ENCODE measurements around the gene ARHGEF7.
"Not testable (repeated sequence)": the region's sequence is repeated elsewhere in the genome, so short reads cannot be mapped to it uniquely, and the experiment has no call there.

Gene ARHGEF7

DNA sequence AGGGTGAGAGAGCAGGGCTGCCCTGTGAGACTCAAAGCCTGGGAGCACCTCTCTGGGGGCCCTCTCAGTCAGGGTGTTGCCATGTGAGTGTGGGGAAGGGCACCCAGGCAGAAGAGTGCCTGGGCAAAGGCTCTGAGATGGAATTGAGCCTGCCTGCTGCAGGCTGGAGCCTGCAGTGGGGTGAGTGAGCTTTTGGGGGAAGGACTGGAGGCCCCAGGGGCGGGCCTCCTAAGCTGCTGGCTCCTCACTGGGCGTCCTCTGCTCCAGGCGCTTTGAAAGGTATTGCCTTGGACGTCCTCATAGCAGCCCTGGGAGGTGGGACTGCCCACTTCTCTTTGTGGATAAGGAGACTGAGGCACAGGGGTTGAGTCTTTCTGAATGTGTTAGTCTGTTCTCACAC is 60.3 kb downstream of the ARHGEF7 start:
- DNase-seq: no peak

DNA sequence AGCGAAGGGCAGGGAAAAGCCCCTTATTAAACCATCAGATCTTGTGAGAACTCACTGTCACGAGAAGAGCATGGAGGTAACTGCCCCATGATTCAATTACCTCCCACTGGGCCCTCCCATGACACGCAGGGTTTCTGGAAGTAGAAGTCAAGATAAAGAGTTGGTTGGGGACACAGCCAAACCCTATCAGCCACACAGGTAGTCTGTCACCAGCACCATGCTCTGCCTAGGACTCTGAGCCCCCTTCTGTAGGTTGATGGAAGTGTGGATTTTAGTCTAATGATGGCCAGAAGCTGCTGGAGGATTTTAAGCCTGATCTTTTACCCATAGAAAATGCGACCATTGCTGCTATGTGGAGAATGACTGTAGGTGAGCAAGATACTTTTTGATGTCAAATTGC is 60.8 kb downstream of the ARHGEF7 start:
- DNase-seq: no peak

GRCh38 chr13:111176421-111176820 is 61.3 kb downstream of the ARHGEF7 start:
- no peak for DNase-seq

GRCh38 chr13:111177081-111177711 is 62.1 kb downstream of the ARHGEF7 start:
- DNase-seq: peak; percentile 30 to 74 (median 60)

- DNase-seq: no peak
These were observed 62.8 kb downstream of the ARHGEF7 start for GRCh38 chr13:111177921-111178320.

DNA sequence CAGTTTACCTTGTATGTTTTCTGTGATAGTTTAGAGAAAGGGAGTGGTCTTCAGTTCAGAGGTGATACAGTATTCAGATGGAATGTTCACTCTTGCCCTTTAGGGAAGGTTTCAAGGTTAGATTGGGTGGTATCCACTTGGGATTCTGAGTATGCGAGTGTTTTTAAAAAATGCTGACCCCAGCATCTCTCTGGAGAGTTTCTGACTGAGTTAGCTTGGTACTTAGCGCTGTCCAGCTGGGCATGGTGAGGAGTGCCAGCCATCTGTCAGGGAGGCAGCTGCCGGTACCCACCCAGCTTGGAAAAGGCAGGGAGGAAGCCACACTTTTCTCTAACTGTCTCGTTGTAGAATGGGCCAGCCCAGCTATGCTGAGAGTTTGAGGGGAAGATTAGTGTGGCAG is 63.3 kb downstream of the ARHGEF7 start:
- DNase-seq: no peak

DNA sequence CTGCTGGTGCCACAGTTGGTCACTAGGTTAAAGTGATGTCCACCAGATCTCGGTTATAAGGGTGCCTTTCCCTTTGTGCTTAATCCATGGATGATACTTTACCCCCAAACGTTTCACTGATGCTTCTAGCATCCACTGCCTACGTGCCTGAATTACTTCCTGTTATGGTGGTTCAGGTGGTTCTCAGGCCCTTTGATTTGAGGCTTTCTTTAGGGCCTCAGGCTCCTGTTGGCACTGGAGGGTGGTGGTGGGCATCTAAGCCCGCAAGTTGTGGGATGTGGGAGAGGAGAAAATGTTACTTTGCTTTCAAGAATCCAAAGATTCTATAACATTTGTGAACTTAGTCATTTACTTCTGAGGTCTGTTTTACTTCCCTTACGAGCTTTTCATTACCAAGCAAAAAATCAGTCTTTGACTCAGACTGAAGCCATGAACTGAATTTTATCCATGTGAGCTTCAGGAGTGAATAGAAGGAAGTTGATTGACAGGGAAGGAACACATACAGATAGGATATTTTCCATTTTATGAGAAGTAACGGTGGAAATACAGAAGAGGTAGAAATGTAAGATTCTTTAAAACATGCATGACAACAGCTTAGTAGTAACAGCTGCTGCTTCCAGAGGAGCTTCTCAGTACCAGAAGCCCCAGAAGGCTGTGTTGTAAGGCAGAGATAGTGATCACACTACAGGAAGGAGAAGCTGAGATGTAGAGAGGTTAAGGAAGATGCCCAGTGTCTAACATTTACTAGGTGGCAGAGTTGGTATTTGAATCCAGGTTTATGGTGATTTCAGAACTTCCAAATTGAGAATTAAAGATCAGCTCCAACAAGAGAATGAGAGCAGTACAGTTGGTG is 65.0 kb downstream of the ARHGEF7 start:
- peak in 3 of 6 experiments; percentile 33 to 48 (median 35) for DNase-seq

DNA sequence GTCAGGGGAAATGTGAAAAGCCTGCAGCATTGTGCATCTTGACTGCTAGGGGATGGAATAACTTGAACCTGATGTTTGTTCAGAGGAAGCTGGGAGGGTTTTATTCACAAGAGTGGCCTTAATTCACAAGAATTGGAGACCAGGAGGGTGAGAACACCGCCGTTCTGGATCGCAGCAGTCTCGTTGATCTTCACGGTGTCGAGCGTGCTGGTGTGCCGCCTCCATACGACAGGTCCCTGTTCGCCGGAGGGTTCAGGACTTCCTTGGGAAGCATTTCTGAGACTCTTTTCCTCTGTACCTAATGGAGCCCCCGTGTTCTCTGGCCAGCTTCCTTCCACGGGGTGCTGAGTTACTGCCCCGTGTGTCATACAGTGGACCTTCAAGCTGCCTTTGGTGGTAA is 66.9 kb downstream of the ARHGEF7 start:
- DNase-seq: no peak

- DNase-seq: peak in 3 of 6 experiments; percentile 27 to 65 (median 60)
These were observed 68.1 kb downstream of the ARHGEF7 start for GRCh38 chr13:111183087-111183645.

GRCh38 chr13:111183959-111184358 is 68.8 kb downstream of the ARHGEF7 start:
- DNase-seq: no peak

DNA sequence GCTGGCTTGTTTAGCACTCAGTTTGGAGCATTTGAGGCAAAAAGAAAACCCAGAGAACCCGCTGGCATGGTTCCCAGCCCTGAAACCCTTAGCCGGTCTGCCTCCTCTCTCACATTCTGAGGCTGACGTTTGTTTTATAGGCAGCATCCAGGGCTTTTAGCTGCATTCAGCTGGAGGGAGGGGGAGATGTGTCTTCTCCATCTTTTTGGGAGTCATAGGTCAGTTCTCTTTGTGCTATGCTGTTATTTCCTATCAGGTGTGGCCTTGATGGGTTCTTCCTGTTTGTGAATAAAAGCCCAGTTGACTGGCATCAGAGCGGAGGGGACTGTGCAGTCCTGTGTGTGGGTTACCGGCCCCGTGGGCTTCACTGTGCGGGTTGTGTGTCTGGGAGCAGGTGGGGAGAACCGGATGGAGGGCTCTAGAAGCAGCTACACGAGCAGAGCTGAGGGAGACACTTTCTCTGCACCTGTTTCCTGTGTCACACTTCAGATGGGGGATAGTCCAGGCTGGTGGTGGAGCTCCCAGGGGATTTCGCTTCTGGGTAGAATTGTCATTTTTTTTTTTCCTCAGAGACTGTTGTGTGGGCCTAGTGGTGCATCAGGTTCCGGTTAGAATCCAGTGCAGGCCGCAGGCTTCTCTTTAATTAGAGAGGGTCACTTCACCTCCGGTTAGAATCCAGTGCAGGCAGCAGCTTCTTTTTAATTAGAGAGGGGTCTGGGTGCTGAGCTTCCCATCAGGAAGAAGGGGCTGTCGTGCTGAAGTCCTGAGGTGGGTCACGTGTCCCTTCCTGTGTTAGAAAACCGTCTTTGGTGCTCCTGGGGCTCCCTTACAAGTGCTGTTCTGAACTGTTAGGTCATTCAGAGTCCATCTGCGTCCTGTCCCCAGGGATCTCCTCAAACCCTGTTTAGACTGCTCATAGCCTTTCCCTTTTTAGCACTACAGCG is 69.6 kb downstream of the ARHGEF7 start:
- peak in 5 of 6 experiments; percentile 14 to 65 (median 51) for DNase-seq

DNA sequence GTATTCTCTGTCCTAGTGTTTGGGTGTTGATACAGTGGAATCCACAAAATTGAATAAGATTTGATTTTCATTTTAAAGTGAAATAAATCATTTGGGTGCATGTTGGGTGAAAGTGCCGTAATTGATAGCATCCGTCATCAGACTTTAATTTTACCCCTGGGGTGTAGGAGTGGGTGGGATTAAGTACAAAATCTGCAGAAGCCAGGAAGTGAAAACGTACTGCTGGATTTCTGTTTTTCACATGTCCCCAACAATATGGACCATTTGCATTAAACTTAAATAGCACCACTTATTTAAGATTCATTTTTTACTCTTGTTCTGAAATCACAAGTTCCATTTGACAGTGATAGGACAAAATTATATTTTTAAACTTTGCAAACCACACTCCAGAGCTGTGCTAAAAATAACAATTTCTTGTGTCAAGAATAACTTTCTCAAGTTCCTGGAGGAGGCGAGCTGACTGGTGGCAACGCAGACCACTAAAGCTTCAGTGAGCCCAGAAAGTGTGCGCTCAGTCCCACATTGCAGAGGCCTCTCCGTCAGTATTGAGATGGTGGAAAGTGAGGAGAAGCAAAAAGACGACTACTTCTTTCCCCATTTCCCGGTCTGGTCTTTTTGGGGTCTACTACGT is 71.3 kb downstream of the ARHGEF7 start:
- no peak for DNase-seq

GRCh38 chr13:111187960-111188541 is 72.9 kb downstream of the ARHGEF7 start:
- no peak for DNase-seq

DNA sequence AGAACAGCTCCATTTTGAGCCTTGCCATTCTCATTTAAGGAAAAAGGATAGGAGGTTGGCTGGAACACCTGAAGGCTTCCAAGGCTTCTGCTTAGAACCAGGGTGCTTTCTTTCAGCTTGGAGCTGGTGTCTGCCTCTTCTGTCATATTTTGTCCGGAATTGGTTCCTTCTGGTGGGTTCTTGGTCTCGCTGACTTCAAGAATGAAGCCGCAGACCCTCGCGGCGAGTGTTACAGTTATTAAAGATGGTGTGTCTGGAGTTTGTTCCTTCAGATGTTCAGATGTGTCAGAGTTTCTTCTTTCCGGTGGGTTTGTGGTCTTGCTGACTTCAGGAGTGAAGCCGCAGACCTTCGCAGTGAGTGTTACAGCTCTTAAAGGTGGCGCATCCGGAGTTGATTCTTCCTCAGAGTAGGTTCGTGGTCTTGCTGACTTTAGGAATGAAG is 74.0 kb downstream of the ARHGEF7 start:
- DNase-seq: peak; percentile 38 to 83 (median 60)

- not testable (repeated sequence) for DNase-seq
These were observed 74.4 kb downstream of the ARHGEF7 start for GRCh38 chr13:111189516-111189915.

- DNase-seq: not testable (repeated sequence)
These were observed 78.1 kb downstream of the ARHGEF7 start for GRCh38 chr13:111193223-111193622.

- DNase-seq: not testable (repeated sequence)
These were observed 79.5 kb downstream of the ARHGEF7 start for GRCh38 chr13:111194651-111195050.

GRCh38 chr13:111198732-111199378 is 83.7 kb downstream of the ARHGEF7 start:
- not testable (repeated sequence) for DNase-seq

DNA sequence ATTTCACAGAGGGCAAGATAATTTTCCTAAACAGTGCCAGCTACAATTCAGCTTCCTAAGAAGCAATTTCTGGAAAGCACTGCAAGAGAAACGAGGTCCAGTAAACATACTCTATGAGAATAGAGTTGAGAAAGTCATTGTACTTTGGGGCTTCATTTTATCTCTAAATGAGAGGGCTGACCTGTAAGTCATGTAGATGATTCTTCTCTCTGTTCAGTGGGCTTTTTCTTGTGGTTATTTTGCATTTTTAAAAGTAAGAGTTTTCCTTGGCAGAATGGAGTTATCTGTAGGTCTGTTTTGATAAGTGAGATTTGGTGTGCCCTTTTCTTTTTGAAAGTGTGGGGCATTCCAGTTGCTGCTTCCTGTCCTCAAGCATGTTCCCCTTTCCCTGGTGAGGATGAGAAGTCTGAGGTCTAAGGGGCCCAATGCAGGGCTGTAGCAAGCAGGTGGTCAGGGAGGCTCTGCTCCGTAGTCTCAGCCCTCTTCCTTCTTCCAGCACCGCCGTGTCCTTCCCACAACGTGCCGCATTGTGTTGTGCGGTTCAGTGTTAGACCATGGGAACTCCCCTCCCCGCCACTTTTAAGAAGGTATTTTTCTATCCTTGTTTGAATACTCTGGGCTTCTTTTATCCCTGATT is 86.3 kb downstream of the ARHGEF7 start:
- no peak for DNase-seq

DNA sequence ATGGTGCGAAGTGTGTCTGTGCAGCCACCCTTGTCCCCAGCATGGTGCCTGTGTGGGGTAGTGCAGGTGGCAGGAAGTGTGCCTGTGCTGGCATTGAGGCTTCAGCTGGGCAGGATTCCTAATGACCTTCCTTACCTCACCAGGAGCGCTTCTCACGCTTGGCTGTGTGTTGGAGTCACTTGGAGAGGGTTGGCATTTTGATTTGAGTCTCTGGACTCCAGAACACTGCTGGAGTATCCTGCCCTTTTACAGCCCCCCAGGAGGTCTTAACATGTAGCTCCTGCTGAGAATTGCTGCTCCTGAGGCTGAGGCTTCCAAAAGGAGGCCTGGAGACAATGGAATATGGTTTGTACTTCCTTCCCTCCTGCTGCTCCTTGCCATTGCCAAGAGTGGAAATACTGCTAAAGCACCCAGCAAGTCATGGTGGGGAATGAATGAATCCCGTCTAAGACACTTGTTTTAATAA is 87.1 kb downstream of the ARHGEF7 start:
- no peak for DNase-seq

All from stimulated activated naive CD4-positive, alpha-beta T cell (primary cell).